GM19452 (cell line): Measurements from ENCODE around the gene TAF3.
"Not testable (repeated sequence)": the region's sequence is repeated elsewhere in the genome, so short reads cannot be mapped to it uniquely, and the experiment has no call there.

Experiments
- ATAC-seq: cut with Tn5 transposase; IDR thresholded peaks from one replicate; pipeline ENCODE4 v1.9.1; 2021; ENCODE audit not compliant: unreplicated experiment

TAF3 gene

GRCh38 chr10:8026349-8027259 is 208.3 kb downstream of the TAF3 start:
- no peak for ATAC-seq

GRCh38 chr10:8031211-8031610 is 212.9 kb downstream of the TAF3 start:
- not testable (repeated sequence) for ATAC-seq

GRCh38 chr10:8032558-8032957 is 214.3 kb downstream of the TAF3 start:
- ATAC-seq = no peak

- ATAC-seq = no peak
Measured at GRCh38 chr10:8033812-8034465, 215.6 kb downstream of the TAF3 start.

GRCh38 chr10:8034466-8035005 is 216.2 kb downstream of the TAF3 start:
- ATAC-seq = no peak

- ATAC-seq = no peak
Measured at GRCh38 chr10:8035006-8035640, 216.8 kb downstream of the TAF3 start.

GRCh38 chr10:8035641-8036470 is 217.6 kb downstream of the TAF3 start:
- ATAC-seq = no peak

GRCh38 chr10:8036506-8037198 is 218.3 kb downstream of the TAF3 start:
- ATAC-seq = no peak

GRCh38 chr10:8037199-8037801 is 219.0 kb downstream of the TAF3 start:
- no peak for ATAC-seq

GRCh38 chr10:8037941-8038894 is 219.9 kb downstream of the TAF3 start:
- ATAC-seq = no peak

GRCh38 chr10:8039321-8039881 is 221.1 kb downstream of the TAF3 start:
- ATAC-seq = no peak

- ATAC-seq = no peak
Measured at GRCh38 chr10:8040651-8041050, 222.3 kb downstream of the TAF3 start.

- ATAC-seq = no peak
Measured at GRCh38 chr10:8041284-8041991, 223.1 kb downstream of the TAF3 start.

GRCh38 chr10:8041992-8042720 is 223.9 kb downstream of the TAF3 start:
- ATAC-seq = no peak

GRCh38 chr10:8042721-8043568 is 224.6 kb downstream of the TAF3 start:
- ATAC-seq = no peak
